ENCODE results near the gene PERM1. TPM values are rescaled to one million over a fixed set of nuclear protein-coding genes. Genes with fewer than 3 reads are reported as not detected.
A peak's percentile ranks its signal among the peaks of the same experiment; 100 is the strongest.

PERM1 gene
- total RNA-seq, 2 donors from 2014 or later = 0.80 to 3.9 TPM

DNA sequence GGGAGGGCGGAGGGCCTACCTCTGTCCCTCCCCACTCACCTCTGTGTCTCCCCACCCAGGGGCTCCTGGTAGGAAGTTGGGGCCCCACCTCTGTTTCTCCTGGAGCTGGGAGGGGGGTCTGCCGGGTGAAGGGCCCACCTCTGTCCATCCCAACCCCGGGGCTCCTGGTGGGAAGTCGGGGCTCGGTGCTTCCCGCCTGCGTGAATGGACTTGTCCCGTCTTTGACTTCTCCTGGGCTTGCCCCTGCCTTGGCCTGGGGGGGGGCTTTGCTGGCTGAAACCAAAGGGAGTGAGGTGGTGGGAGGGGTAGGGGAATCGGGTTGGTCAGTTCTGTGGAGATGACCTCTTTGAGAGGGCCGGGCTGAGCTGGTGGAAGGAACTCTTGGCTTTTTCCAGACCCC lies 43.8 kb upstream of the PERM1 start:
- no peaks in the 10 kb centered on the region for H3K27me3 ChIP-seq (replicated peaks; ENCODE audit: insufficient read depth)
- 50% methylated on average over 10 of the region's 10 CpGs for WGBS
- H3K4me3 ChIP-seq = peak overlapping the region in 1 of 2 donors; percentile 21
- intact Hi-C loops (cut with DNase I) = no loop called here
- peaks cover 16% of the 10 kb centered on the region for H3K4me1 ChIP-seq (replicated peaks)
- DNase-seq (ENCODE audit: low spot score) = no peak
- no peaks in the 10 kb centered on the region for H3K36me3 ChIP-seq
- no peaks in the 10 kb centered on the region for H3K9me3 ChIP-seq
- H3K27ac ChIP-seq = peak overlapping the region; percentile 70 to 72
- no peak for TF ChIP-seq POLR2A (IDR thresholded peaks at IDR 0.05)
- no peak for TF ChIP-seq POLR2AphosphoS5 (IDR thresholded peaks at IDR 0.05)
- TF ChIP-seq, protein P1, sequence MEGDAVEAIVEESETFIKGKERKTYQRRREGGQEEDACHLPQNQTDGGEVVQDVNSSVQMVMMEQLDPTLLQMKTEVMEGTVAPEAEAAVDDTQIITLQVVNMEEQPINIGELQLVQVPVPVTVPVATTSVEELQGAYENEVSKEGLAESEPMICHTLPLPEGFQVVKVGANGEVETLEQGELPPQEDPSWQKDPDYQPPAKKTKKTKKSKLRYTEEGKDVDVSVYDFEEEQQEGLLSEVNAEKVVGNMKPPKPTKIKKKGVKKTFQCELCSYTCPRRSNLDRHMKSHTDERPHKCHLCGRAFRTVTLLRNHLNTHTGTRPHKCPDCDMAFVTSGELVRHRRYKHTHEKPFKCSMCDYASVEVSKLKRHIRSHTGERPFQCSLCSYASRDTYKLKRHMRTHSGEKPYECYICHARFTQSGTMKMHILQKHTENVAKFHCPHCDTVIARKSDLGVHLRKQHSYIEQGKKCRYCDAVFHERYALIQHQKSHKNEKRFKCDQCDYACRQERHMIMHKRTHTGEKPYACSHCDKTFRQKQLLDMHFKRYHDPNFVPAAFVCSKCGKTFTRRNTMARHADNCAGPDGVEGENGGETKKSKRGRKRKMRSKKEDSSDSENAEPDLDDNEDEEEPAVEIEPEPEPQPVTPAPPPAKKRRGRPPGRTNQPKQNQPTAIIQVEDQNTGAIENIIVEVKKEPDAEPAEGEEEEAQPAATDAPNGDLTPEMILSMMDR (IDR thresholded peaks at IDR 0.05) = no peak

DNA sequence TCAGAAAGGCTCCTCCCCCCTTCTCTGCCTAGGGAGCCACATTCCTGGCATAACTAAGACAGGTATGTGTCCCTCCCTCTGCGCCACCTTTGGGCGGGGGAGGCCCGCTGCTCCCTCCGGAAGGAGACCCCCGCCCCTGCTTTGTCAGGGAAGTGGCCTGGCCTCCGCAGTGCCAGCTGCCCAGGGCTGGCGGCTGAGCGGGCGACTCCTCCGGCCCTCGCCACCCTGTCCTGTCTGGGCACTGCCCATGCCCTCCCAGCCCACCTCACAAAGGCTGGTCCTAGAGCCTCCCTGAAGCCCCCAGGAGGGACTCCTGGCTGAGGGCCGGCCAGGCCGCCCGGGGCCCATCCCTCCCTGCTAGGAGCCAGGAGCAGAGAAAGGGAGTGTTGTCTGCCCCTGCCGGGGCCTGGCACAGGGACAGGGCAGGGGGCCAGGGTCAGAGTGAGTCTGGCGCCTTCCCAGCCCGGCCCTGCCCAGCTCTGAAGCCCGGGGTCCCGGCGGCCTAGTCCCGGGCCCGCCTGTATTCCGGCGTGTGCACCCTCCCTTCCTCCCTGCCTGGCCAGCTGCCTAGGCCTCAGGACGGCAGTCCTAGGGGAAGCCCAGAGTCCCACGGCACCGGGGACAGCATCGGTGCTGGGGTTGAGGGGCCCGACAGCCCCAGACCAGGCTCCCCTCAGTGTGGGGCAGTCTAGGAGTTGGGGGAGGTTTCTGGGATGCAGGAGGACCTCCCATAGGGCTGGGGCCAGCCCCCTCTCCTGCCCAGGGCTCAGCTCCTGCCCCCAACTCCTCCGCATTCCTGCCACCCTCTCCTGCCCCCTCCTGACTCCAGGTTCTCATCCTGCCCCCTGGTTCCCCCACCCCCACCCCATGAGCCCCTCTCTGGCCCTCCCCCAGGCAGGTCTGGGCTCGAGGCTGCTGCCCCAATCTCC lies 43.1 kb upstream of the PERM1 start:
- H3K4me3 ChIP-seq = peak overlapping the region; percentile 4 to 21
- H3K9me3 ChIP-seq = no peaks in the 10 kb centered on the region
- intact Hi-C loops (cut with DNase I) = no loop called here
- H3K27me3 ChIP-seq (replicated peaks; ENCODE audit: insufficient read depth) = no peaks in the 10 kb centered on the region
- H3K27ac ChIP-seq = peak overlapping the region; percentile 70 to 72
- no peaks in the 10 kb centered on the region for H3K36me3 ChIP-seq
- DNase-seq (ENCODE audit: low spot score) = peak; percentile 77
- peaks cover 17% of the 10 kb centered on the region for H3K4me1 ChIP-seq (replicated peaks)
- 38% methylated on average over 23 of the region's 31 CpGs for WGBS
- TF ChIP-seq POLR2A (IDR thresholded peaks at IDR 0.05) (peak; percentile 67), POLR2AphosphoS5 (IDR thresholded peaks at IDR 0.05) (peak; percentile 74)
- TF ChIP-seq, protein P1 (IDR thresholded peaks at IDR 0.05) = no peak

DNA sequence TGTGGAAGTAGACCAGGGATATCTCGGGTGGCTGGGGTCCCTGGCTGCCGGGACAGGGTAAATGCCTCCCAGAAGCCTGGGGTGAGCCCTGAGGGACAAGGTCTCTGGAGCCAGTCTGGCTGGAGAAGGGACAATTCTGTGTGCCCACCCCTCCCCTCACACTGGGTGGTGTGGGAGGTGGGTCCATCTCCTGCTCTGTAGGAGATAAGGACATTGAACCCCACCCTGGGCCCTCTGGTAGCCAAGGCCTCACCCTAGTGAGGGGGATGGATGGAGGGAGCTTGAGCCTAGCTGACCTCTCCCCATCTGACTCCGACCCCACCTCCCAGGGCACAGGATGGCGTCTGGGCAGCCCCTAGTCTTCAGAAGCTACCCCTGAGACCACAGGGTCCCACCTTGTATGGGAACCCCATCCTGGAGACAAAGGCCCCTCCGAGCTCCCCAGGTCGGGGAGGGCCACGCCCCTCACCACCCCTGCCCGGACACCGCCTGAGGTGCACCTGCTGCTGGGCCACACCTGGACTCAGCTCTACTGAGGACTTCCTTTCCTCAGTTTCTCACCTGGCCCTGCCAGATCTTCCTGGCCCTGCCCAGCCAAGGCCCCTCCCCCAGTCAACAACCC lies 42.4 kb upstream of the PERM1 start:
- Histone ChIP-seq H3K27me3 (replicated peaks; ENCODE audit: insufficient read depth) (no peaks in the 10 kb centered on the region), H3K9me3 (no peaks in the 10 kb centered on the region), H3K4me3 (peak overlapping the region in 1 of 2 donors; percentile 21), H3K27ac (peak overlapping the region; percentile 70 to 72), H3K36me3 (no peaks in the 10 kb centered on the region), H3K4me1 (replicated peaks) (peaks cover 17% of the 10 kb centered on the region)
- no peak for DNase-seq (ENCODE audit: low spot score)
- intact Hi-C loops (cut with DNase I) = no loop called here
- TF ChIP-seq POLR2A (IDR thresholded peaks at IDR 0.05) = no peak
- TF ChIP-seq POLR2AphosphoS5 (IDR thresholded peaks at IDR 0.05) = no peak
- TF ChIP-seq, protein P1 (IDR thresholded peaks at IDR 0.05) = no peak
- 81% methylated on average over 9 of the region's 9 CpGs for WGBS

DNA sequence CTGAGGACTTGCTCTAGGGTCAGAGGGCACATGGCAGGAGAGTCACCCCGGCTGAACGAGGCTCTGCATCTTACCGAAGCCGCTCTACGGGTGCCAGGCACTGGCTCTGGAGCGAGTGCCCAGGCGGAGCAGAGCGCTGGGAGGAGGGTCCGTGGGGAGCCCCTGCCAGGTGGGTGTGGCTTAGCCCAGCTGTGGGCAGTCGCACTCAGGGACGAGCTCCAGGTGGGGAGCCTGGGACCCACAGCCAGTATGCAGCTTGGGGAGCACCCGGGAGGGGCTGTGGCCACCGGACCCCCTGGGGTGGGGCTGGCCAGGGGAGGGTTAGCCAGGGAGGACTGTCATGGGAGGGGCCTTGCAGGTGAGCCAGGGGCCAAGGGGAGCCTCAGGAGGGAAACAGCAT lies 41.8 kb upstream of the PERM1 start:
- intact Hi-C loops (cut with DNase I) = no loop called here
- Histone ChIP-seq H3K4me1 (replicated peaks) (peaks cover 17% of the 10 kb centered on the region), H3K9me3 (no peaks in the 10 kb centered on the region), H3K36me3 (no peaks in the 10 kb centered on the region), H3K4me3 (no peak overlapping the region), H3K27me3 (replicated peaks; ENCODE audit: insufficient read depth) (no peaks in the 10 kb centered on the region), H3K27ac (peak overlapping the region in 1 of 2 donors; percentile 70)
- TF ChIP-seq, protein P1 (IDR thresholded peaks at IDR 0.05) = no peak
- TF ChIP-seq POLR2A (IDR thresholded peaks at IDR 0.05) (no peak), POLR2AphosphoS5 (IDR thresholded peaks at IDR 0.05) (no peak)
- 55% methylated on average over 13 of the region's 13 CpGs for WGBS
- DNase-seq (ENCODE audit: low spot score) = no peak

Data from prostate gland (tissue), 2 donors.